Fibroblast of skin of right biceps (primary cell): ENCODE measurements around the gene MALL.
"Not testable (repeated sequence)": the region's sequence is repeated elsewhere in the genome, so short reads cannot be mapped to it uniquely, and the experiment has no call there.

Experiments used
- DNase-seq: peaks from one replicate; pipeline ENCODE4 v3.0.0-alpha.2; 2013

Gene MALL

GRCh38 chr2:110097506-110098220 lies 18.0 kb downstream of the MALL start:
- DNase-seq: no peak

GRCh38 chr2:110095994-110096633 lies 19.5 kb downstream of the MALL start:
- DNase-seq: no peak

GRCh38 chr2:110094884-110095534 lies 20.6 kb downstream of the MALL start:
- not testable (repeated sequence) for DNase-seq

- DNase-seq: not testable (repeated sequence)
Measured at GRCh38 chr2:110093924-110094323, 21.7 kb downstream of the MALL start.

GRCh38 chr2:110090164-110090563 lies 25.5 kb downstream of the MALL start:
- DNase-seq: not testable (repeated sequence)

- DNase-seq: not testable (repeated sequence)
Measured at GRCh38 chr2:110083757-110084156, 31.9 kb downstream of the MALL start.

GRCh38 chr2:110083162-110083561 lies 32.5 kb downstream of the MALL start:
- not testable (repeated sequence) for DNase-seq

- DNase-seq: not testable (repeated sequence)
Measured at GRCh38 chr2:110078104-110078503, 37.5 kb downstream of the MALL start.

- DNase-seq: not testable (repeated sequence)
Measured at GRCh38 chr2:110075896-110076295, 39.7 kb downstream of the MALL start.

- not testable (repeated sequence) for DNase-seq
Measured at GRCh38 chr2:110069869-110070268, 45.8 kb downstream of the MALL start.

GRCh38 chr2:110068153-110068552 lies 47.5 kb downstream of the MALL start:
- DNase-seq: not testable (repeated sequence)

GRCh38 chr2:110062332-110062731 lies 53.3 kb downstream of the MALL start:
- DNase-seq: not testable (repeated sequence)

GRCh38 chr2:110060550-110060949 lies 55.1 kb downstream of the MALL start:
- not testable (repeated sequence) for DNase-seq

GRCh38 chr2:110059694-110060358 lies 55.8 kb downstream of the MALL start:
- not testable (repeated sequence) for DNase-seq

- not testable (repeated sequence) for DNase-seq
Measured at GRCh38 chr2:110059009-110059693, 56.5 kb downstream of the MALL start.

- not testable (repeated sequence) for DNase-seq
Measured at GRCh38 chr2:110058034-110058433, 57.6 kb downstream of the MALL start.

- DNase-seq: not testable (repeated sequence)
Measured at GRCh38 chr2:110055819-110056408, 59.7 kb downstream of the MALL start.

GRCh38 chr2:110054521-110055407 lies 60.9 kb downstream of the MALL start:
- DNase-seq: peak; percentile 55

GRCh38 chr2:110053688-110054087 lies 61.9 kb downstream of the MALL start:
- DNase-seq: not testable (repeated sequence)

- not testable (repeated sequence) for DNase-seq
Measured at GRCh38 chr2:110052166-110052565, 63.5 kb downstream of the MALL start.

- not testable (repeated sequence) for DNase-seq
Measured at GRCh38 chr2:110050222-110050621, 65.4 kb downstream of the MALL start.
